H9 (cell line): ENCODE results near the gene STAT1. TPM values are rescaled to one million over a fixed set of nuclear protein-coding genes. Genes with fewer than 3 reads are reported as not detected.

Experiments
- DNase-seq: peaks from one replicate; pipeline ENCODE4 v3.0.0-alpha.2; 2017
- H2AFZ ChIP-seq: one replicate; pipeline ENCODE4 v1.6.1; 2013; ENCODE audit warnings: mild to moderate bottlenecking, low read length, control low read depth, moderate library complexity
- H2AK5ac ChIP-seq: 2 replicates; pipeline ENCODE4 v1.6.1; 2013; ENCODE audit warnings: low read length, control low read depth, mixed read lengths; ENCODE audit not compliant: insufficient read length
- H2BK120ac ChIP-seq: one replicate; pipeline ENCODE4 v1.6.1; 2013; ENCODE audit warnings: low read depth, mild to moderate bottlenecking, low read length, control low read depth, inconsistent platforms; ENCODE audit not compliant: poor library complexity, severe bottlenecking
- H2BK12ac ChIP-seq: 2 replicates; pipeline ENCODE4 v1.6.1; 2013; ENCODE audit warnings: low read length, control low read depth, mixed read lengths, low read depth; ENCODE audit not compliant: insufficient read length
- H2BK15ac ChIP-seq: 2 replicates; pipeline ENCODE4 v1.6.1; 2013; ENCODE audit warnings: low read depth, low read length, control low read depth
- H2BK20ac ChIP-seq: one replicate; pipeline ENCODE4 v1.6.1; 2013; ENCODE audit warnings: low read depth, mild to moderate bottlenecking, low read length, control low read depth, inconsistent platforms; ENCODE audit not compliant: poor library complexity, severe bottlenecking
- H2BK5ac ChIP-seq: 2 replicates; pipeline ENCODE4 v1.6.1; 2013; ENCODE audit warnings: low read length, control low read depth, mixed read lengths; ENCODE audit not compliant: insufficient read length
- H3K14ac ChIP-seq: 2 replicates; pipeline ENCODE4 v1.6.1; 2013; ENCODE audit warnings: low read length, control low read depth; ENCODE audit not compliant: insufficient read depth
- H3K18ac ChIP-seq: 2 replicates; pipeline ENCODE4 v1.6.1; 2013; ENCODE audit warnings: low read depth, mild to moderate bottlenecking, mixed read lengths, low read length, control low read depth; ENCODE audit not compliant: insufficient read length
- H3K23ac ChIP-seq: 2 replicates; pipeline ENCODE4 v1.6.1; 2013; ENCODE audit warnings: low read length, control low read depth, mixed read lengths, low read depth; ENCODE audit not compliant: insufficient read length
- H3K23me2 ChIP-seq: 2 replicates; pipeline ENCODE4 v1.6.1; 2013; ENCODE audit warnings: low read depth, mild to moderate bottlenecking, mixed read lengths, low read length, control low read depth; ENCODE audit not compliant: insufficient read length, poor library complexity, severe bottlenecking
- H3K27ac ChIP-seq: 2 replicates; pipeline ENCODE4 v1.5.1; 2013; ENCODE audit warnings: low read length, control low read depth, mixed read lengths, low read depth; ENCODE audit not compliant: insufficient read length
- H3K27me3 ChIP-seq: 2 replicates; pipeline ENCODE4 v1.6.1; 2013; ENCODE audit warnings: low read length, control low read depth, inconsistent platforms; ENCODE audit not compliant: insufficient read depth
- H3K4ac ChIP-seq: 2 replicates; pipeline ENCODE4 v1.6.1; 2013; ENCODE audit warnings: low read depth, mild to moderate bottlenecking, control low read depth, inconsistent platforms, low read length, moderate library complexity
- H3K4me1 ChIP-seq: 2 replicates; pipeline ENCODE4 v1.6.1; 2013; ENCODE audit warnings: low read length, control low read depth, inconsistent platforms; ENCODE audit not compliant: insufficient read depth
- H3K4me2 ChIP-seq: 2 replicates; pipeline ENCODE4 v1.6.1; 2013; ENCODE audit warnings: low read length, control low read depth, mixed read lengths; ENCODE audit not compliant: insufficient read length, insufficient read depth
- H3K56ac ChIP-seq: 2 replicates; pipeline ENCODE4 v1.6.1; 2013; ENCODE audit warnings: low read depth, mild to moderate bottlenecking, mixed read lengths, low read length, control low read depth; ENCODE audit not compliant: insufficient read length
- H3K79me1 ChIP-seq: 2 replicates; pipeline ENCODE4 v1.6.1; 2013; ENCODE audit warnings: low read depth, mild to moderate bottlenecking, moderate library complexity, low read length, control low read depth, inconsistent platforms; ENCODE audit not compliant: insufficient read depth, poor library complexity, severe bottlenecking
- H3K79me2 ChIP-seq: 2 replicates; pipeline ENCODE4 v1.6.1; 2013; ENCODE audit warnings: low read length, control low read depth, inconsistent platforms; ENCODE audit not compliant: insufficient read depth
- H3K9ac ChIP-seq: 2 replicates; pipeline ENCODE4 v1.6.1; 2013; ENCODE audit warnings: low read length, control low read depth, mixed read lengths; ENCODE audit not compliant: insufficient read length; ENCODE audit errors: extremely low read depth
- H3K9me3 ChIP-seq: one replicate; pipeline ENCODE4 v1.6.1; 2013; ENCODE audit warnings: low read depth, low read length, inconsistent platforms; ENCODE audit not compliant: control insufficient read depth
- H3T11ph ChIP-seq: one replicate; pipeline ENCODE4 v1.6.1; 2013; ENCODE audit warnings: mild to moderate bottlenecking, low read length, control low read depth, inconsistent platforms
- H4K20me1 ChIP-seq: one replicate; pipeline ENCODE4 v1.6.1; 2013; ENCODE audit not compliant: control insufficient read depth, insufficient read length, insufficient read depth
- H4K5ac ChIP-seq: 2 replicates; pipeline ENCODE4 v1.6.1; 2013; ENCODE audit warnings: low read depth, mild to moderate bottlenecking, mixed read lengths, low read length, control low read depth; ENCODE audit not compliant: insufficient read length
- H4K8ac ChIP-seq: replicated peaks from 2 replicates; pipeline ENCODE4 v1.6.1; 2013; ENCODE audit warnings: low read length, control low read depth, mixed read lengths, low read depth; ENCODE audit not compliant: insufficient read length
- H4K91ac ChIP-seq: 2 replicates; pipeline ENCODE4 v1.6.1; 2013; ENCODE audit warnings: low read depth, mild to moderate bottlenecking, moderate library complexity, mixed read lengths, low read length, control low read depth; ENCODE audit not compliant: insufficient read length
- H3K27ac Mint-ChIP-seq, 3 experiments: 2 replicates in 2 of 3; 3 replicates in 1 of 3; pipeline ENCODE4 v1.8.0; 2020 to 2021; ENCODE audit warnings: mixed read lengths in 3 of 3, mild to moderate bottlenecking in 1 of 3, moderate library complexity in 1 of 3
- H3K27me3 Mint-ChIP-seq: 2 replicates; pipeline ENCODE4 v1.8.0; 2021; ENCODE audit warnings: low read depth, mild to moderate bottlenecking, moderate library complexity, mixed read lengths
- H3K36me3 Mint-ChIP-seq, 3 experiments: 2 replicates in 2 of 3; 3 replicates in 1 of 3; pipeline ENCODE4 v1.8.0; 2020 to 2021; ENCODE audit warnings: low read depth in 3 of 3, mixed read lengths in 3 of 3; ENCODE audit not compliant: insufficient read depth in 1 of 3
- H3K4me1 Mint-ChIP-seq, 2 experiments: 2 replicates each; pipeline ENCODE4 v1.8.0; 2020; ENCODE audit warnings: mixed read lengths in 2 of 2
- H3K4me3 Mint-ChIP-seq, 2 experiments: 2 replicates in 1 of 2; 3 replicates in 1 of 2; pipeline ENCODE4 v1.8.0; 2020 to 2021; ENCODE audit warnings: mild to moderate bottlenecking in 2 of 2, mixed read lengths in 2 of 2, moderate library complexity in 1 of 2
- H3K9me3 Mint-ChIP-seq, 2 experiments: 2 replicates in 1 of 2; 3 replicates in 1 of 2; pipeline ENCODE4 v1.8.0; 2020; ENCODE audit warnings: mild to moderate bottlenecking in 2 of 2, mixed read lengths in 2 of 2, moderate library complexity in 1 of 2
- CTCF ChIP-seq: fragments of 200-600 bp; sonication (generic); conservative IDR thresholded peaks from 3 replicates; pipeline ENCODE4 v1.8.0; 2021; ENCODE audit warnings: antibody characterized with exemption, mild to moderate bottlenecking
- WGBS: extraction: QIAGEN DNeasy Blood & Tissue Kit; methylation state at CpG from one replicate; pipeline ENCODE4 v1.1.7; 2013; ENCODE audit warnings: missing lambda C conversion rate, low lambda C conversion rate, mixed read lengths; ENCODE audit not compliant: insufficient read length; ENCODE audit errors: extremely low coverage; 5-methylcytosine and 5-hydroxymethylcytosine counted together
- total RNA-seq: library from RNA; stranded (reverse); gene quantifications from 2 replicates; pipeline ENCODE4 v1.2.1, GENCODE V29; 2021

STAT1 gene
- total RNA-seq, 1 experiment from 2014 or later, result 48.1 TPM

DNA sequence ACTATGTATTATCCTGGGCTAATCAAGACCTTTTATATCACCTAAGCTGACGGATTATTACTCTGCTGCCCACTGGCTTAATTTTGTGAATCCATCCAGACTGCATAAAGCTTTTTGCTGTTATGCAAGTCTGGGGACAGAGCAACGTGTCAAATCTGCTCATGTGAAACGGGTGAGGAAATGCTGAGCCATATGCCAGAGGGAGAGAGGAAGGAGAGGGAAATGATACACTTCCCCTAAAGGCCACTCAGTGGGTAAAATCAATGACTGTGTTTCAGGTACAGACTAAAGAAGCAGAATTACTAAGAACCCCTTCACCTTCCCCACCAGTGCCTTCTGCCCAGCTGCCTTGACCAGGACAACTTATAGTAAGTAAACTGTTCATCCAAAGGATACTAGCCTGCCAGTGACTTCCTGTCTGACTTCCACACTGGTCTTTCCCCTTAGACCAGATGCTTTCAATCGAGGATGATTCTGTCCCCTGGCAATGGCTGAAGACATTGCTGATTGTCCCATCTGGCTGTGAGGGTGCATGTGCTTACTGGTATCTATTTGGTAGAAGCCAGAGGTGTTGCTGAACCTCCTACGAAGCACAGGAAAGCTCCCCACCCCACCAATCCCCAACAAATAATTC is 43.0 kb downstream of the STAT1 start:
- Mint-ChIP-seq H3K4me1 (no peaks in the 10 kb centered on the region), H3K27me3 (no peaks in the 10 kb centered on the region), H3K36me3 (peaks cover 24 to 74% (median 64%) of the 10 kb centered on the region in 3 experiments; a peak in 6 of 7 replicates), H3K4me3 (no peak overlapping the region), H3K27ac (no peak overlapping the region; a peak in 2 of 7 replicates), H3K9me3 (no peaks in the 10 kb centered on the region)
- no peak for TF ChIP-seq CTCF
- Histone ChIP-seq H4K91ac (no peak overlapping the region), H3K14ac (no peak overlapping the region), H3K18ac (no peak overlapping the region), H2BK12ac (no peak overlapping the region), H3K9me3 (no peaks in the 10 kb centered on the region), H2BK15ac (no peak overlapping the region), H3K9ac (no peak overlapping the region), H2BK20ac (no peak overlapping the region), H3K23ac (no peak overlapping the region), H4K20me1 (no peaks in the 10 kb centered on the region), H3K4ac (no peak overlapping the region), H3K79me1 (no peaks in the 10 kb centered on the region), H3K4me1 (no peaks in the 10 kb centered on the region), H4K5ac (no peak overlapping the region), H3K27me3 (no peaks in the 10 kb centered on the region), H2AK5ac (no peak overlapping the region), H3K23me2 (peaks cover 3% of the 10 kb centered on the region), H3T11ph (no peak overlapping the region), H4K8ac (no peak overlapping the region), H3K27ac (no peak overlapping the region), H3K56ac (no peak overlapping the region), H2AFZ (no peak overlapping the region), H2BK5ac (no peak overlapping the region), H2BK120ac (no peak overlapping the region), H3K4me2 (no peak overlapping the region), H3K79me2 (no peaks in the 10 kb centered on the region)
- no CpG with 5 or more reads among the region's 5 CpGs for WGBS
- no peak for DNase-seq
